Esophagus muscularis mucosa (tissue), 4 donors: ENCODE measurements around the gene SKOR1.

ENCODE experiments used
- CTCF ChIP-seq, 3 experiments: fragments of 200-600 bp in 2 of 3; fragments of 450-650 bp in 1 of 3; sonication (generic) in 2 of 3; IDR thresholded peaks; one replicate each; pipeline ENCODE4 v1.5.1; 2017 to 2019; ENCODE audit warnings: antibody characterized with exemption in 3 of 3, mild to moderate bottlenecking in 2 of 3, moderate library complexity in 1 of 3
- EP300 ChIP-seq: sonication (generic); formaldehyde crosslinking; IDR thresholded peaks from one replicate; pipeline ENCODE4 v1.6.1; 2017; ENCODE audit warnings: antibody characterized with exemption
- POLR2AphosphoS5 ChIP-seq, 2 donors: sonication (generic); formaldehyde crosslinking; IDR thresholded peaks; one replicate each; pipeline ENCODE4 v1.6.1; 2017; ENCODE audit warnings: antibody characterized with exemption in 2 of 2

- no peak for TF ChIP-seq CTCF (IDR thresholded peaks at IDR 0.05)
- no peak for TF ChIP-seq POLR2AphosphoS5 (IDR thresholded peaks at IDR 0.05)
- no peak for TF ChIP-seq EP300
These were observed 16.5 kb upstream of the SKOR1 start for GRCh38 chr15:67808821-67809220.
